ENCODE data around the gene CYP4A22. TPM values are rescaled to one million over a fixed set of nuclear protein-coding genes. Genes with fewer than 3 reads are reported as not detected.

Gene CYP4A22
- total RNA-seq, 1 experiment from 2014 or later: not detected

GRCh38 chr1:47186267-47187185 lies 49.3 kb downstream of the CYP4A22 start:
- no peak overlapping the region for H2BK12ac ChIP-seq (ENCODE audit: insufficient read length, low read depth, low read length)
- no peaks in the 10 kb centered on the region for H4K20me1 ChIP-seq (ENCODE audit: control insufficient read depth, insufficient read depth, insufficient read length)
- H3K23ac ChIP-seq (ENCODE audit: insufficient read length, low read depth, low read length): no peak overlapping the region
- Mint-ChIP-seq H3K4me3 (no peak overlapping the region), H3K4me1 (peaks cover 11 to 15% of the 10 kb centered on the region in 2 experiments), H3K9me3 (peaks cover 5 to 10% of the 10 kb centered on the region in 2 experiments; a peak in 2 of 5 replicates), H3K27me3 (ENCODE audit: low read depth) (peaks cover 61% of the 10 kb centered on the region), H3K27ac (0 out of 7 replicates have a peak overlapping the region, but pooled peaks of 1 of the 3 experiments have one; percentile 59), H3K36me3 (ENCODE audit: insufficient read depth in 1 of 3, low read depth in 3 of 3) (0 out of 7 replicates have a peak, but pooled peaks cover 0 to 3% (median 0%) of the 10 kb centered on the region in 3 experiments)
- no peak for TF ChIP-seq CTCF (conservative IDR thresholded peaks at IDR 0.05)
- H4K5ac ChIP-seq (ENCODE audit: insufficient read length, low read depth, low read length): no peak overlapping the region
- no peak overlapping the region for H3T11ph ChIP-seq (ENCODE audit: low read length)
- no peak overlapping the region for H3K18ac ChIP-seq (ENCODE audit: insufficient read length, low read depth, low read length)
- no peak overlapping the region for H3K9ac ChIP-seq (ENCODE audit: extremely low read depth, insufficient read length, low read length)
- H3K23me2 ChIP-seq (ENCODE audit: insufficient read length, low read depth, low read length, poor library complexity, severe bottlenecking): no peaks in the 10 kb centered on the region
- no CpG with 5 or more reads among the region's 13 CpGs for WGBS (ENCODE audit: extremely low coverage, insufficient read length, low lambda C conversion rate)
- H3K56ac ChIP-seq (ENCODE audit: insufficient read length, low read depth, low read length): no peak overlapping the region
- no peak overlapping the region for H2BK15ac ChIP-seq (ENCODE audit: low read depth, low read length)
- H2BK5ac ChIP-seq (ENCODE audit: insufficient read length, low read length): no peak overlapping the region
- no peak for DNase-seq
- no peak overlapping the region; the same call in 1 of the 2 replicates for H3K14ac ChIP-seq (ENCODE audit: insufficient read depth, low read length)
- H3K79me2 ChIP-seq (ENCODE audit: insufficient read depth, low read length): no peaks in the 10 kb centered on the region
- H2AFZ ChIP-seq (ENCODE audit: low read length): no peak overlapping the region
- H3K79me1 ChIP-seq (ENCODE audit: insufficient read depth, low read depth, low read length, poor library complexity, severe bottlenecking): no peaks in the 10 kb centered on the region
- no peak overlapping the region for H2BK120ac ChIP-seq (ENCODE audit: low read depth, low read length, poor library complexity, severe bottlenecking)
- H3K27ac ChIP-seq (ENCODE audit: insufficient read length, low read depth, low read length): no peak overlapping the region
- H3K4me1 ChIP-seq (ENCODE audit: insufficient read depth, low read length): peaks cover under 1% of the 10 kb centered on the region; the same call in 1 of the 2 replicates
- H4K91ac ChIP-seq (ENCODE audit: insufficient read length, low read depth, low read length): no peak overlapping the region
- no peak overlapping the region for H2AK5ac ChIP-seq (ENCODE audit: insufficient read length, low read length)
- H3K4ac ChIP-seq (ENCODE audit: low read depth, low read length): no peak overlapping the region
- H3K9me3 ChIP-seq (ENCODE audit: control insufficient read depth, low read depth, low read length): no peaks in the 10 kb centered on the region
- H4K8ac ChIP-seq (replicated peaks; ENCODE audit: insufficient read length, low read depth, low read length): no peak overlapping the region
- H3K27me3 ChIP-seq (ENCODE audit: insufficient read depth, low read length): no peaks in the 10 kb centered on the region; the same call in 1 of the 2 replicates
- no peak overlapping the region for H3K4me2 ChIP-seq (ENCODE audit: insufficient read depth, insufficient read length, low read length)
- H2BK20ac ChIP-seq (ENCODE audit: low read depth, low read length, poor library complexity, severe bottlenecking): no peak overlapping the region
